A549 (cell line): ENCODE results near the gene ARL6IP5.

Experiments
- CEBPB ChIP-seq, 2 experiments: fragments of >200 bp in 1 of 2; sonication (Bioruptor Twin) in 1 of 2; formaldehyde crosslinking in 1 of 2; IDR thresholded peaks; 2 replicates each; pipeline ENCODE4 v1.6.1; 2012 to 2016
- CTCF ChIP-seq: fragments of >200 bp; sonication (Bioruptor Twin); formaldehyde crosslinking; IDR thresholded peaks from 3 replicates; pipeline ENCODE4 v1.5.1; 2016
- EP300 ChIP-seq, 2 experiments: fragments of >200 bp; sonication (Bioruptor Twin); formaldehyde crosslinking; IDR thresholded peaks; 2 replicates in 1 of 2; 3 replicates in 1 of 2; pipeline ENCODE4 v1.6.1; 2016 to 2017
- HEYL ChIP-seq: fragments of 250-450 bp; sonication (Bioruptor Pico); IDR thresholded peaks from 2 replicates; pipeline ENCODE4 v1.8.0; 2021; ENCODE audit warnings: mild to moderate bottlenecking, moderate library complexity
- PHF8 ChIP-seq: fragments of 200-600 bp; sonication (generic); IDR thresholded peaks from 2 replicates; pipeline ENCODE4 v1.6.1; 2016; ENCODE audit warnings: low read depth, mild to moderate bottlenecking, antibody characterized with exemption, moderate library complexity, borderline replicate concordance
- RAD21 ChIP-seq, 2 experiments: fragments of >200 bp in 1 of 2; sonication (Bioruptor Twin) in 1 of 2; formaldehyde crosslinking in 1 of 2; IDR thresholded peaks in 1 of 2; conservative IDR thresholded peaks in 1 of 2; 2 replicates in 1 of 2; 3 replicates in 1 of 2; pipeline ENCODE4 v1.6.1; 2012 to 2018; ENCODE audit warnings: inconsistent platforms in 1 of 2
- TF ChIP-seq, protein P1 (sequence below): IDR thresholded peaks from 2 replicates; pipeline ENCODE4 v1.6.1; 2012
- TF ChIP-seq, protein P2 (sequence below): fragments of 450-650 bp; IDR thresholded peaks from 2 replicates; pipeline ENCODE4 v1.6.1; 2014; ENCODE audit warnings: antibody characterized with exemption

GRCh38 chr3:69144631-69145245 lies 60.0 kb downstream of the ARL6IP5 start:
- no peak for TF ChIP-seq PHF8
- TF ChIP-seq, protein P1, sequence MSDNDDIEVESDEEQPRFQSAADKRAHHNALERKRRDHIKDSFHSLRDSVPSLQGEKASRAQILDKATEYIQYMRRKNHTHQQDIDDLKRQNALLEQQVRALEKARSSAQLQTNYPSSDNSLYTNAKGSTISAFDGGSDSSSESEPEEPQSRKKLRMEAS = no peak
- TF ChIP-seq CTCF = no peak
- no peak for TF ChIP-seq EP300 (IDR thresholded peaks at IDR 0.05)
- TF ChIP-seq HEYL (CRISPR knock-in tag) = no peak
- TF ChIP-seq, protein P2, sequence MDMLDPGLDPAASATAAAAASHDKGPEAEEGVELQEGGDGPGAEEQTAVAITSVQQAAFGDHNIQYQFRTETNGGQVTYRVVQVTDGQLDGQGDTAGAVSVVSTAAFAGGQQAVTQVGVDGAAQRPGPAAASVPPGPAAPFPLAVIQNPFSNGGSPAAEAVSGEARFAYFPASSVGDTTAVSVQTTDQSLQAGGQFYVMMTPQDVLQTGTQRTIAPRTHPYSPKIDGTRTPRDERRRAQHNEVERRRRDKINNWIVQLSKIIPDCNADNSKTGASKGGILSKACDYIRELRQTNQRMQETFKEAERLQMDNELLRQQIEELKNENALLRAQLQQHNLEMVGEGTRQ = no peak
- TF ChIP-seq RAD21 (conservative IDR thresholded peaks at IDR 0.05 in 1 of 2, IDR thresholded peaks at IDR 0.05 in 1 of 2) = no peak
- no peak for TF ChIP-seq CEBPB (IDR thresholded peaks at IDR 0.05)
